ENCODE results near the gene CIAO2A.

DNA sequence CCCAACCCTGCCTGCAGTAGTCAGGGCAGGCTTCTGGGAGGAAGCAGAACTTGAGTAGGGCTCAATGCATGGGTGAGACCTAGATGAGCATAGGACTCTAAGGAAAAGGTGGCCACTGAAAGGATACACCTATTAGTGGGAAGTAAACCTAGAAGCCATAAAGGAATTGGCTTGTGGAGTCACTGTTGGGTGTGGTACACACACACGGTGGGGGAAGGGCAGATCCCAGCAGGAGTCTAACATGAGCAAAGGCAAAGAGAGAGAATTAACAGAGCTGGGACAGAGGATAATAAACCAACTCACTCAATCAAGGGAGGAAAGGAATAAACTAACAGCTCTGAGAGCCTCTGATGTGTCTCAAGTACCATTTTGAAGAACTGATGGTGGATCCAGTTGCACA, 70.4 kb downstream of the CIAO2A start:
- no peak for TF ChIP-seq CTCF (IDR thresholded peaks at IDR 0.05)
- TF ChIP-seq SIN3A (IDR thresholded peaks at IDR 0.05; ENCODE audit: borderline replicate concordance, insufficient read depth, low read depth, low read length) = no peak
